NCI-H2029 treated with DMSO at 0.1 percent for 48 hours (cell line): ENCODE measurements around the gene FIBCD1.
"Not testable (repeated sequence)": the region's sequence is repeated elsewhere in the genome, so short reads cannot be mapped to it uniquely, and the experiment has no call there.

ENCODE experiments used
- DNase-seq: peaks from one replicate; lab custom pipeline; 2025; lab: John Stamatoyannopoulos, UW

Gene FIBCD1

DNA sequence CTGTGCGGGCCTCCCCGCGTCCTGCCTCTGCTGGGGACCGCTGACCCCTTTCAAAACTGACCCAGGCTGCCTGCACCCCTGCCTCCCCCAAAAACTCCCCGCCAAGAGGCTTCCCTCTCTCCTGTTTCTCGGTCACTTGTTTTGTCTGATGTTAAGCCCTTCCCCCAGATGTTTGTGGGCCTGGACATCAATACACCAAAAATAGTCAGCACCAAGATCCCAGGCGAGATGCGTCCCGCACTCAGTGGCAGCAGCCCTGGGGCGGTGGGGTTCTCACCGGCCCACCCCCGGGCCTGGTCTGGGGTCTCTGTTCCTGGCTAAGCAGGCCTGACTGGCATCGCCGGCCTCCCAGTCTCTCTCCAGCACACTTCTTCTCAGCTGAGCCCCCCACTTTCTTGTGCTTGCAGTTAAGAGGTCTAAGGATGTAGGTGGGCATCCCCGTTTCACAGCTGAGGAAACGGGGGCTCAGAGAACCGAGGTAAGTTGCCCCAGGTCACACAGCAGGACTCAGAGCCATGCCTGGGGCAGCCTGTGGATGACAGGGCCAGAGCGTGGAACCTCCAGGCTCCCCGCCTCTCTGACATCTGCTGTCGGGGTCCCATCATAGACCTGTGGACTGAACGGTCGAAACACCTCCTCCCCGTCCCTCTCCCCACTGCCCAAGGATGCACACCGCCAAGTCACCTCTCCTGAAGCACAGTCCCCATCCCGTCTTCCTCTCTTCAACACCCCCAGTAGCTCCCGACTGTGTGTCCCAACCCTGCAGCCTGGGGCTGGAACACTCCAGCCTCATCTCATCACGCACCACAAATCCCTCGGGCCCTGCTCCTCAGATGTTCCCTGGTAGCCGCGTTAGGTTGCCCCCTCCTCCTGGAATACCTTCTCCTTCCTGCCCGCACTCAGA, 16.8 kb downstream of the FIBCD1 start:
- no peak for DNase-seq

DNA sequence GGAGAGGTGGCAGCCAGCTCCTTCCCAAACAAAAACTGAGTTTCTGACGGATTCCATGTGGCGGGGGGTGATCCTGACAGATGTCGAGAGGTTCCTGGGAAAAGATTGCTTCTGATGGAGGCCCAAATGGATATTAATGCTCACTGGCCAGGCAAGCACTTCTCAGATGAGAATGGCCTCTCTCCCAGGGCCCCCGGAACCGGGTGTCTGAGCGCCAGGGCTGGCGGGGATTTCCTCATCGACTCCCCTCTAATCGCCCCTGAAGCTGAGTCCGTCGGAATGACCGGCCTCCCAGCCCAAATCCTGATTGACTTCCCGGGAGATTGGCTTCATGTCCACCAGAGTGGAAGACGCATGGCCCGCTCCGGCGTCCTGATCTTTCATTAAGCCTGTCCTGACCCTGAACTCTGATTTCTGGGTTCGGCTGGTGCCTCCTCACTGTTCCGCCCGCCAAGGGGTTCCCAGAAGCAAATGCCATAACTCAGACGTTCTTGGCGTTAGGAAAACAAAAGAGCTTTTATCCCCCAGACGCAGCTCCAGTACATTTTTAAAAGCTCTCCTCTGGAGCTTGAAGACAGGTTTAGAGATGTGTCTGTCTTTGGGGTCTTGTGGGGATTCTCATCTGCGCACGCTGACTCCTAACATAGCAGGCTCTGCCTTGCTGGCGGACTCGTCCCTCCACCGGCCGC, 17.6 kb downstream of the FIBCD1 start:
- DNase-seq, result no peak

DNA sequence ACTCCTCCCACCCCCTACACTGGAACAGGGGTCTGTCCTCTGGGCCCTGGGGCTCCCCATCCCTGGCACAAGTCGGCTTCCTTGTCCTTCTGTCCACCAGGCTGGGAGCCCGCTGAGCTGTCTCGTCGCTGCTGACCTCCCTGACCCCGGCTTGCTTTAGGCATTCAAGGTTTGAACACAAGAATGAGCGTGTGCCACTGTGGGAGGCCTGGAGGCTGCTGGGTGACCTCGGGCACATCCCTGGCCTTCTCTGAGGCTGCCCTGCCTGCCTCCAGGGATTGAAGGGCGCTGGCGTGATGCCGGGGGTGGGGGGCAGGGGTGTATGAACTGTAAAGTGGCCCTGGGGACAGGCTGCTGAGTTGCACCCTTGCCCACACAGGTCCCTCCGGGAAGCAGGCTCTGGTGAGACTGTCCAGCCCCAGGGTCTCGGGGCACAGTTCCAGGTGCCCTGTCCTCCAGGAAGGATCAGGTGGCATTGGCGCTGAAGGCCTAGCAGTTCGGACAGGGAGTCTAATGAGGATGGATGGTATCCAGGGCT, 18.2 kb downstream of the FIBCD1 start:
- DNase-seq, result no peak

DNA sequence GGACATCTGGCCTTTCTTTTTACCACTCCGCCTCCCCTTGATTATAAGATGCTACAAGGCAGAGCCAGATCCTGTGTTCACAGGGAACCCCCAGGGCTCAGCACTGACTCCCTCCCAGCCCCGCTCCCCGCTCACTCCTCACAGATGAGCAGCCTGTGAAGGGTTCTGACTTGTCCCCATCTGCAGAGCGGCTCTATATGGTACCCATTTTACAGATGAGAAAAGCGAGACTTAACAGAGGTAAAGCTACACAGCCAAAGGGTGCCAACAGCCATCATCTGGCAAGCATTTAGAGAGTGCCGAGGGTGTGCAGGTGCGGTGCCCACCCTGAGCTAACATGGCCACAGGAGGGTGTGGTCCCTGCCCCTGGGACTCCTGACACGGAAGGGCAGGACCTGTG, 18.8 kb downstream of the FIBCD1 start:
- no peak for DNase-seq

DNA sequence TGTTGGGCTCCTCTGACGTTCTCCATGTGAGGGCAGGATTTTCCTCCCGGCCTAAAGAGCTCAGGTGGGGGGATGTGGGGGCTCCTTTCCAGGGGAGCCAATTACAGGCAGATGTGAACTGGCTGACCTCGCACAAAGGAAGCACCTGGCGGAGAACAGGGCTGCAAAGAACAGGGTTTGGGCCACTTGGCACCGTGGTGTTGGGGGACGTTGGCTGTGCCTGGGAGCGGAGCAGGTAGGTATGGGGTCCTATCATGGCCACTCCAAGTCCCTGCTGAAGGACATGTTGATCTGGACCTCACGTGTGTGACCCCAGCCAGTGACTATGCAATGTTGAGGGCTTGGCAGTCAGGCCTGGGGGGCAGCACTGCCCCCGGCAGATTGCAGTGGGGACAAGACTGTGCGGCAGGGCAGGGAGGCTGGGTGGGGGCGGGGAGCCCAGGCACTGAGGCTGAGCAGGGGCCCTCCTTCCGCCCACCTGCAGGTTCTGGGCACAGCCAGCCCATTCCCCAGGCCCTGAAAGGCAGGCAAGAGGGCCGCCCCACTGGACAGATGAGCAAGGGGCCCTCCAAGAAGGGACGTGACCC, 19.4 kb downstream of the FIBCD1 start:
- DNase-seq, result no peak

DNA sequence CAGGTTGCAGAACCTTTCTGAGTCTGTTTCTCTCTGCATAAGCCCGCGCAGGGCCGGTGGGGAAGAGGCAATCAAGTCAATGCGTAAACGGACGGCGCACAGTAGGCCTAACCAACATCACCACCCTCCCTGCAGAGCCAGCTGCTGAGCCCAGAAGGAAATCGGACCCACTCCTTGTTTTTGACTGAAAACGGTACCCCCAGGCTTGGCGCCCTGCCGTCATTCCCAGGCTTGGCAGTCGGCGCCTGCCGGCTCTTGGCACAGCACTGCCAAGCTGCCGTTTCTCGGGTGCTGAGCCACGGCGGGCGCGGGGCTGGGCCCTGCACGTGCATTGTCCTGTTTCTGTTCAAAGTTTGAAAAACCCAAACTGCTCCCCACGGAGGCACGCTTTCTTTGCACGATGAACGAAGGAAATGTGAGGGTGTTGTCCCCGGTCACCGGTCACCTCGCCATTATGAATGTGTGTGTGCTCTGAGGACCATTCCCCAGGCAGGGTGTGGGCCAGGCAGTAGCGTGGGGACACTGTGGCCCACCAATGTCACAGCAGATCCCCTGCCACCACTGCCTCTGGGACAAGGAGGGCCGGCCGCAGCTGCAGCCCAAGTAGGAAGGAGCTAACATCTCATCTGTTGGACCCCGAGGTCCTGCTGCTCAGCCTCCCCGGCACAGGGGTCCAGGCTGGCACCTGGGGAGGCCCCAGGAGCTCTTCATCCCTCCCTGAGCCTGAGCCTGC, 20.1 kb downstream of the FIBCD1 start:
- DNase-seq, result no peak

DNA sequence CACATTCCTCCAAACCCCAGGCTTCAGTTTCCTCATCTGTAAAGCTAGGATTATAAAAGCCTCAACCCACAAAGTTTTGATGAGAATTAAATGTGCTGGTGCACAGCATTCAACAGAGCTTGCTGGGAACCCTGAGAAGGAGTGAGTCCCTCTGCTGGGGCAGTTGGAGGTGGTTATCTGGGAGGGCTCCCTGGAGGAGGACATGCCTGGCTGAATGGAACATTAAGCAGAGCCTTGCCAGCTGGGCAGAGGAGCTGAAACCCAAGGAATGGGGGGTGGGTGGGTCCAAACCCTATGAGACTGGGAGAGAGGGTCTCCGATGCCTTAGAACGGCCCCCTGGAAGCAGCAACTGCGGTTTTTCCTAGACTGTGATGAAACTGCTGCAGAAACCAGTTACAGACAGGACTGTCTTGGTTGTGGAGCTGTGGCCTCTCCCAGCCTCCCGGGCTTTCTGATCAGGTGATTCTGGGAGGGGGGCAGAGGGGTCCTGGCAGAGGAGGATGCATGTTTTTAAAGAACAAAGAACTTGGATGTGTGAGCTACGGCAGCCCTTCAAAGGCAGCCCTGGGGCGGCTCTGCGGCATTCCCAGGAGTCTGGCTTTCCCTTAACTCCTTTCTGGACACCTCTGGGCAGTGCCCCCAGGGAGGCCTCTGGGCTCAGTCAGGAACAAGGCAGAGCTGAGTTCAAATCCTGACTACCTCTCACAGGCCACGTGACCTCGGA, 20.8 kb downstream of the FIBCD1 start:
- no peak for DNase-seq

DNA sequence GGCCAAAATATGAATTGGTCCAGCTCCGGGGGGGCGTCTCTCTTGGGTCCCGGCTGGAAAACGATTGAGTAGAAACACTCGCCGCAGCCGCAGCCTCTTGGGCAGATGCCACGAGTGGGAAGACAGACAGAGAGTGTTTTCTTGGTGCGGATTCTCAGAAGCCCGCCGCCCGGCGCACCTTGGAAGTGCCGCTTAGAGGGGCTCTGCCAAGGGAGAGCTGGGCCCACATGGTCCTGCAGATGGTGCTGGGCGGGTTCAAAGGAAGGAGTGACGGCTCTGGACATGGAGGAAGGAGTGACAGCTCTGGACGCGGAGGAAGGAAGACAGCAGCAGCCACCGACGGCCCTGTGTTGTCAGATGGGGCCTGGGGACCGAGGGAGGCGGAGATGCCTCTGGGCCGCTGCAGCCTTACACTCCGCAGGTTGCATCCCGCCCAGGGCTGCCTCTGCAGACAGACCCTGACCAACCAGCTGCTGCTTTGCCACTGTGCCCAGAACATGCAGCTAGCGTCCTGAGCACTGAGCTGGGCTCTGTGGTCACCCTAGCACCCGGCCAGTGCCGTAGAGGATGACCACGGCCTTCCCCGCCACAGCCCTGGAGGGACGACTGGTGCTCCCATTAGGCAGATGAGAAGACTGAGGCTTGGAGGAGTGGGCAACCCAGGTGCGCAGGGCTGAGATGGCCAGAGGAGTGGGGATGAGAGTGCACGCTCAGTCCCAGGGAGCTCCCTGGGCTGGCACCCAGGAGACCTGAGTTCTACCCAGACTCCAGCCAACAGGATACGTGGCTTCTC, 21.7 kb downstream of the FIBCD1 start:
- no peak for DNase-seq

DNA sequence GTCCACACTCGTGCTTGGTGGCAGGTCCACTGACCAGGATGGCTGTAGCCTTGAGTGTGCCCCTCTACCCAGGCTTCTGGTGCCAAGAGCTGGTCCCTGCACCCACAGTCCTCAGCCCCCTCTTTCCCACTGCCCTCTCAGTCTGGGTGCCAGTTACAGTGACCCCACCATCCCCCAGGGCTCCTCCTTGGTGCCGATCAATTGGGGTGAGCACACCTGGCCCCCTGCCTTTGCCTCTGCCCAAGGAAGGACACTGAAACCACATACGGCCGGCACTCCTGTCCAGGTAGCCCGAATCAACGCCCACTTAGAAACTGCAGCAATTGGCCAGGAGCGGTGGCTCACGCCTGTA, 24.0 kb downstream of the FIBCD1 start:
- no peak for DNase-seq

DNA sequence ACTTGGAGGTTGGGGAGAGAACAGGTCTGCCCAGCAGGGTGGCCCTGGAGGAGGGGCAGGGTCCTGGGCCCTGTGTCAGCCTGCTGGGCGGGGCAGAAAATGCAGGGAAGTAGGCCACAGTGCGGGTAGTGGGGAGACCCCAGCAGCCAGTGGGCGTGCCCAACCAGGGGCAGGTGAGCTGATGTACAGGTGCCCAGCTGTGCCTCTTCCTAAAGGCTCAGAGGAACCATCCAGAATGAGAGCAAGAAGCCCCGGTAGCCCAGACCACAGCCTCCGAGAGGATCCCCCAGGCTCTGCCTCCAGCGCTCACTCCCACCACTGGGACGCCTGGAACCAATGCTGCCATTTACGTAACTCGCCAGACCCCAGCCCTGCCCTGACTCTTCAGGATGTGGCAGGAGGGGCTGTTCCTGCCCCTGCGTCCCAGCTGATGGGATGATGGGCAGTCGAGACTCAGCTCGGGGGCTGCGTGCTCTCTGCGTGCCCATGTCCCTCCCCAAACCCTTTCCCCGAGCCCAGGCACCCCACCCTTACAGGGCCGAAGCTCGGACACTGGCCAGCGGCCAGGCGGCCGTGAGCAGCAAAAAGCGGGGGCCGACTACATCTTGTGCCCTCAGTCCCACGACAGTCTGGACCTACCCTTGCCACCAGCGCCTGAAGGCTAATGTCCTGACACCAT, 24.5 kb downstream of the FIBCD1 start:
- no peak for DNase-seq

DNA sequence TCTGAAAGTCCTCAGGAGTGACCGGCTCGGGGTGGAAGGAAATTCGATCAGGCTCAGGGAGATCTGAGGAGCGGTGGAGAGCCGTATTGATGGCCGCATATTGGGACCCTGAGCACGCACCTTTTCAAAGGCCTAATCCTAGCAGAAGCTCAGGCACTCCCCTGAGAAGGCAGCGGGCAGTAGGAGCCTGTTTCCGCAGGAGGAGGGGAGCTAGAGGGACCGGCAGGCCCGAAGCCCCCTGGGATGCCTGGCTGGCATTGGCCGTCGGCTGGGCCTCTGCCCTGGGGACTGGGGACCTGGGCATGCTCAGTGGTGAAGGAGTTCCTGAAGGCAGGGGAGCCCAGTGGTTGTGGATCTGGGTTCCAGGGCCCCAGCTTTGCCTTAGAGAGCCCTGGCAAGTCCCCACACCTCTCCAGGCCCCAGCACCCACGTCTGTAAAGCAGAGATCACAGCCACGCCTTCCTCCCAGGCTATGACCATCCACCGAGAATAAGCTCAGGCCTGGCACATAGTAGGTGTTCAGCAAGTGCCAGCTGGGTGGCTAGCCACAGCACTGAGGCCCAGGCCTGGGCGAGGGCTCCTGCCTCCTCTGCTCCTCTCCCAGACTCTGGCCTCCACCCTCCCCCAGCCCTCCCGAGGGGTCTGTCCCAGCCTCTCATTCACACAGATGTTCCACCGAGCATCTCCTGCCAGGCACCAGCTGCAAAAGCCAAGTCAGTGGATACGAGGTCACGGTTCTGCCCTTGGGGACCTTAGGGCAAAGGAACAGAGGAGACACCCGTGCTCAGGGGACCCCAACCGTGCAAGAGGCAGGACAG, 25.2 kb downstream of the FIBCD1 start:
- DNase-seq, result no peak

DNA sequence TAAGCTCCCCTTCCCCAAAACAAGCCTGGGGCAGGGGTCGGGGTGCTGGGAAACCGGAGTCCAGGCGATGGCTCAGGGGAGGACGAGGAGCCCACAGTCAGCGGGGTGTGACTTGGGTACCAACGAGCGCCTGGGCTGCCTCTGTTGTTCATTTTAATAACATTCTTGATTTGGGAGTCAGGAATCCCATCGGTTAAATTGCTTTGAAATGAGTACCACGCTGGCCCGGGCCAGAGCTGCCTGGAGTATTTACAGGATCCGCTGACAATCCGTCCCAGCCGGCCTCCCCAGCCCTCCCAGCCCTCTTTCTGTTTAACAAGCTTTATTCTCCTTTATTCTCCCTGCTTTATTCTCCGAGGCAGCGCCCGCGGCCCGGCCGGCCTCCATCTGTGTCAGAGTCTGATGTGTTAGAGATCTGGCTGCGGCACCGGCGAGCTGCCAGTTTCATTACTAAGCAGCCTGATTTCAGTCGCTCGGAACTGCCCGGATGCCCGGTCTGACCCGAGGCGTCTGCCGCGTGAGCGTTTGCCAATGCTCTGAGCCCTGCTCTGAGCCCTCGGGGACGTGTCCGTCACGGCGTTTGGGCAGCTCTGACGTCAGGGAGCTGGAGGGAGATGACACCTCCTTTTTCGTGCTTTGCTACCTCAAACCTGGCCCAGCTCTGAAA, 26.0 kb downstream of the FIBCD1 start:
- no peak for DNase-seq

DNA sequence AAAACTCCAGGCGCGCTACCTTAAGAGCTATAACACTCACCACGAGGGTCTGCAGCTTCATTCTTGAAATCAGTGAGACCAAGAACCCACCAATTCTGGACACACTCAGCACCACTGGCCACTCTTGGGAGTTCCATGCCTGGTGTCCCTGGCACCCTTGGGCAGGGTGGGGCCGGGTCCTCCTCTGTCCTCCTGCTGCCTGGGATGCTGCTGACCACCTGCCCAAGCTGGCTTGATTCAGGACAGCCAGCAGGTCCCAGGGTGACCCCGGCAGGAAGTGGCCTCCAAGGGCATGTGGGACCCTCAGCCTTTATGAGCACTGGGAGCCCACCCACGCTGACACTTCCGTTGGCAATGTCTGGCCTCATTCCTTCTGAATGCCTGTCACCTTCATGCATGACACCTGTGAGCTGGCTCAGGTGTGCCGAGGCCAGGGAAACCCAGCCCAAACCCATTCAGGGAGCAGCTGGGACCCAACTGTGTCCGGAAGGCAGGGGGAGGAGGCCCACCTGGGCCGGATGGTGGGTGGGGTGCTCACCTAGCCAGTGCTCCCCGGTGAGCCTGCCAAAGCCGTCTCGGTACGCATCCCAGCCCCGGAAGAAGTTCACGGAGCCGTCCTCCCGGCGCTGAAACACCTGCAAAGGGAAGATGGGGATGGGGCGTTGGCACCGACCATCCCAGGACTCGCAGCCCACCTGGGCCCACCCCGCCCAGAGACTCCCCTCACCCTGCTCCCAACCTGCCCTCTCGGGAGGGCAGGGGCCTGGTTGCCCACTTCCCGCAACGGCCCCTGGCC, 27.6 kb downstream of the FIBCD1 start:
- no peak for DNase-seq

DNA sequence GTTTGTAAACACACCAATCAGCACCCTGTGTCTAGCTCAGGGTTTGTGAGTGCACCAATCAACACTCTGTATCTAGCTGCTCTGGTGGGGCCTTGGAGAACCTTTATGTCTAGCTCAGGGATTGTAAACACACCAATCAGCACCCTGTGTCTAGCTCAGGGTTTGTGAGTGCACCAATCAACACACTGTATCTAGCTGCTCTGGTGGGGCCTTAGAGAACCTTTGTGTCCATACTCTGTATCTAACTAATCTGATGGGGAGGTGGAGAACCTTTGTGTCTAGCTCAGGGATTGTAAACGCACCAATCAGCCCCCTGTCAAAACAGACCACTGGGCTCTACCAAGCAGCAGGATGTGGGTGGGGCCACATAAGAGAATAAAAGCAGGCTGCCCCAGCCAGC, 28.4 kb downstream of the FIBCD1 start:
- not testable (repeated sequence) for DNase-seq

DNA sequence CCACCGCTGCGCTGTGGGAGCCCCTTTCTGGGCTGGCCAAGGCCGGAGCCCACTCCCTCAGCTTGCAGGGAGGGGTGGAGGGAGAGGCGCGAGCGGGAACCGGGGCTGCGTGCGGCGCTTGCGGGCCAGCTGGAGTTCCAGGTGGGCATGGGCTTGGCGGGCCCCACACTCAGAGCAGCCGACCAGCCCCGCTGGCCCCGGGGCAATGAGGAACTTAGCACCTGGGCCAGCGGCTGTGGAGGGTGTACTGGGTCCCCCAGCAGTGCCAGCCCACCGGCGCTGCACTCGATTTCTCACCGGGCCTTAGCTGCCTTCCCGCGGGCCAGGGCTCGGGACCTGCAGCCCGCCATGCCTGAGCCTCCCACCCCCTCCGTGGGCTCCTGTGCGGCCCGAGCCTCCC, 29.0 kb downstream of the FIBCD1 start:
- not testable (repeated sequence) for DNase-seq

DNA sequence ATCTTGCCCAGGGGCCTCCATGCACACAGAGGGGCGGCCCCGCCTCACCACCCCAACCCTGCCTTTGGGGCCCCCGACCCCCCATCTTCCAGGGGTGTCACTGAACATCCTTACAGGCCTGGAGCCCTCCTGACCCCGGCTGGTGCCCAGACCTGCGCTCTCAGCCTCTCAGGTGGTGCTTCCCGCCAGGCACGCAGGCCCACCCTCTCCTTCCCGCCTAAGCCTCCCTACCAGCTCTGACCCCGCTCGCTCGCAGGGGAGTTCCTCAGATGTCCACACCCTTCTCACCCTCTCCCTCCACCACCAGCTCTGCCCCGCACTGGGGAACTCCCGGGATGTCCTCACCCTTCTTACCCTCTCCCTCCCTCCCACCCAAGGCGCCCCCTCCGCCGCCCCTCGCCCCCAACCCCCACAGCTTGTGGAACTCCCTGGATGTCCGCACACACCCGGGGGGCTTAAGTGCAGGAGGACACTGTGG, 30.1 kb downstream of the FIBCD1 start:
- DNase-seq, result no peak

DNA sequence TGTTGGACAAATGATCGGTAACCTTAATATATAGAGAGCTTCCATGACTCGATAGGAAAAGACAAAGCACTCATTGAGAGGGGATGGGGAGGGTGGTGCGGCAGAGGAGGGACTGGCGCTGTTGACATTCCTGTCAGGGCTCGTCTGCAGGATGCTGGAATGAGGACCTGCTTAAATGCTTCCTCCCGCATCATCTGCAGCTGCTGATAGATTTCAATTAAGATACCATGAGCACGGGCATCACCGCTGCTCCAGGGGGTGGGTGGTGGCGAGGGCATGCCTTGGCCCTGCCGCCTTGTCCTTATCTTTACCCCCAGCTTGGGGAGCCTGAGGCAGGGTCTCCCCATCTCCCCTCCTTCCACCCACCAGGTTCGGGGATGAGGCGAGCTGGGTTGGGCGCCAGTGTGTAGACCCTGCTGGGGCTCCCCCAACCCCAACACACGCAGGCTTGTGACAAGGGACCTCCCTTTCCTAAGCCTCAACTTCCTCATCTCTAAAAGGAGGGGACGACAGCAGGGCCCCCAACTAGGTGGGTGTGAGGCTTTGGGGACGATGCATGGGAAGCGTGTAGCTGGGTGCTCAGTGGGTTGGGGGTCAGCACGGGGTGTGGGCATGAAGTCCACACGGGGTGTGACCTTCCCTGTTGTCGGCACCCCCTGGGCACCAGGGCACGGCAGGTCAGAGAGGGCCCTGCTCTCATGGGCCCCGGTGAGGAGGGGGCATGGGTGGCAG, 30.7 kb downstream of the FIBCD1 start:
- no peak for DNase-seq
